COLO829 (cell line): Measurements from ENCODE around the gene ID2.

Source experiments
- DNase-seq: peaks from one replicate; pipeline ENCODE4 v3.0.0; 2012; ENCODE audit warnings: low spot score

Gene ID2, protein sequence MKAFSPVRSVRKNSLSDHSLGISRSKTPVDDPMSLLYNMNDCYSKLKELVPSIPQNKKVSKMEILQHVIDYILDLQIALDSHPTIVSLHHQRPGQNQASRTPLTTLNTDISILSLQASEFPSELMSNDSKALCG

DNA sequence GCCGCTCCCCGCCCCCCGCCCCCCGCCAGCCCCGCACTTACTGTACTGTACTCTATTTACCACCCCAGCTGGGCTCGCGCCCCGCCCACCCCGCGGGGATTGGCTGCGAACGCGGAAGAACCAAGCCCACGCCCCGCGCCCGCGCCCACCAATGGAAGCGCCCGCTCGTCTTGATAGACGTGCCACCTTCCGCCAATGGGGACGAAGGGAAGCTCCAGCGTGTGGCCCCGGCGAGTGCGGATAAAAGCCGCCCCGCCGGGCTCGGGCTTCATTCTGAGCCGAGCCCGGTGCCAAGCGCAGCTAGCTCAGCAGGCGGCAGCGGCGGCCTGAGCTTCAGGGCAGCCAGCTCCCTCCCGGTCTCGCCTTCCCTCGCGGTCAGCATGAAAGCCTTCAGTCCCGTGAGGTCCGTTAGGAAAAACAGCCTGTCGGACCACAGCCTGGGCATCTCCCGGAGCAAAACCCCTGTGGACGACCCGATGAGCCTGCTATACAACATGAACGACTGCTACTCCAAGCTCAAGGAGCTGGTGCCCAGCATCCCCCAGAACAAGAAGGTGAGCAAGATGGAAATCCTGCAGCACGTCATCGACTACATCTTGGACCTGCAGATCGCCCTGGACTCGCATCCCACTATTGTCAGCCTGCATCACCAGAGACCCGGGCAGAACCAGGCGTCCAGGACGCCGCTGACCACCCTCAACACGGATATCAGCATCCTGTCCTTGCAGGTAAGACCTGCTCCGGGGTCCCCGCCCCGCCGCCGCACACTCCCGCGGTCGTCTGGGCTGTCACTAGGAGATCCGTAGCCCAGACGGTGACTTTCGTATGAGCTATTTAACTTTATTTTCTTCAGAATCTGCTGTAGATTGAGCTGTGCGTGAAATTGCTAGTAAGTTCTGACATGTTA lies at the start of gene ID2:
Gene ID2 (plus strand): TSS at position 271 of the 907 bp plus-strand sequence. CDS start 110 bp downstream, at position 381.
- DNase-seq, result peak; percentile 97

- DNase-seq, result no peak
Observed at GRCh38 chr2:8632755-8633154, 49.1 kb upstream of the ID2 start.

DNA sequence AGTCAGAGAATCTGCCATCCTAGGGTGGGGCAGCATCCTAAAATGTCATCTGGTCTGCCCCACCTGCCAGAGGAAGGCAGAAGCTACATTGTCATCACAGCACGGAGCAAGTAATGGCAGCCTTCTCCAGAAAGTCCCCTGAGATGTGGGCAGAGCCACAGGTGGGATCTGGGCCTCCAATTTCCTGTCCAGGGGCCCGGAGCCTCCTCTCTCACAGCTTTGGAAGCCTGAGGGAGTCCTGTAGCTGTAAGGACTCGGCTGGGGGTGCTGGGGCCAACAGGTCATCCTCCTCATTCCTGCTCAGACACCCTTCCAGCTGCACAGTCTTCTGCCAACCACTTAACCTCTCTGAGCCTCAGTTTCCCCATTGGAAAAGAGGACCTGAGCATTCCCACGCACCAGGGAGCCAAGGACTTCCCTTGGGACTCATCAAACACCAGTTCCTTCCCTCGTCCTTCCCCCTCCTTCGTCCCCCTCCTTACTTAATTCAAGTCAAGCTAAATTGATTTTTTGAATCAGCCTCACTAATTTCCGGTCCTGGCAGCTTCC lies 48.6 kb upstream of the ID2 start:
- peak; percentile 19 for DNase-seq

DNA sequence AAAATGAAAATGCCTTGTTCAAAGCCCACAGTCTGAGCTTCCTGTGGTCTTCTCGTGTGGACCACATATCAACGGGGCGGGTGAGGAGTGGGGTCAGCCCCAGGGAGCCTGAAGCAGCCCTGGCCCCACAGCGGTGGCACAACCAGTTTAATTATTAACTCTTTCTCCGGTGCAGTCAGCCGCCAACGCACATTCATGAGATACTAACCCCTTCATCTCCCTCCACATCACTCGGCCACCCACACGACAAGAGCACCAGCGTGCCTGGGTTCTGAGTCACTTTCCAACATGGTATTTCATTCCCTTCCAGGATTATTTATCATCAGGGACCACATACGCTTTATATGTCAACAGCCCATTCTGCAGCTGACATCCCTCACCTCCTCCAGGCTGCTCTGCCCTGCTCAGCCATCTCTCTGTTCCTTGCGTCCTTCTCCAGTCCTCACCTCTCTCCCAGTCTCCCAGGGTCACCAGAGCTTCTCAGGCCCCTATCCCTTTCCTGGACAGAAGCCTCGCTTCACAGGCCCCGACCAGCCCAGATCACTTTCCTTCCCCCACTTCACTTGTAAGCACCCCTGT lies 48.0 kb upstream of the ID2 start:
- peak; percentile 66 for DNase-seq

GRCh38 chr2:8634466-8635172 lies 47.2 kb upstream of the ID2 start:
- DNase-seq, result no peak

DNA sequence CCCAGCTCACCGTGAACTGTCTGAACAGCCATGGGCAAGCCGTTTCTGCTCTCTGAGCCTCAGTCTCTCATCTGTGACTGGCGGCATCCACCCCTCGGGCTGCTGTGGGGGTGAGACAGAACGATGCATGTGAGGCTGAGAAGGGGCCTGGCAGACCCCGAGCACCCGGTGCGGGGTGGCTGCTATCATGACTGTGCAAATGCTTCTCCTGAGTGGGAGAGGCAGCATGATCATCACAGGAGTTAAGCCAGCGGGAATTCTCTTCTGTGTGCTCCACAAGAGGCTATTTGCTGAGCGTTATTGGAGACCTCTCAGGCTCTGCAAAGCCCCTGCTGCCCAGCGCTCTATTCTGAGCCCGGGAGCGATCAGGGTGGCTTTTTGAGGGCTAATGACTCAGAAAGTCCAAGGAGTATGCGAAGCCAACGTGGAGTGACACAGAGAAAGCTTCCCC lies 45.8 kb upstream of the ID2 start:
- no peak for DNase-seq

DNA sequence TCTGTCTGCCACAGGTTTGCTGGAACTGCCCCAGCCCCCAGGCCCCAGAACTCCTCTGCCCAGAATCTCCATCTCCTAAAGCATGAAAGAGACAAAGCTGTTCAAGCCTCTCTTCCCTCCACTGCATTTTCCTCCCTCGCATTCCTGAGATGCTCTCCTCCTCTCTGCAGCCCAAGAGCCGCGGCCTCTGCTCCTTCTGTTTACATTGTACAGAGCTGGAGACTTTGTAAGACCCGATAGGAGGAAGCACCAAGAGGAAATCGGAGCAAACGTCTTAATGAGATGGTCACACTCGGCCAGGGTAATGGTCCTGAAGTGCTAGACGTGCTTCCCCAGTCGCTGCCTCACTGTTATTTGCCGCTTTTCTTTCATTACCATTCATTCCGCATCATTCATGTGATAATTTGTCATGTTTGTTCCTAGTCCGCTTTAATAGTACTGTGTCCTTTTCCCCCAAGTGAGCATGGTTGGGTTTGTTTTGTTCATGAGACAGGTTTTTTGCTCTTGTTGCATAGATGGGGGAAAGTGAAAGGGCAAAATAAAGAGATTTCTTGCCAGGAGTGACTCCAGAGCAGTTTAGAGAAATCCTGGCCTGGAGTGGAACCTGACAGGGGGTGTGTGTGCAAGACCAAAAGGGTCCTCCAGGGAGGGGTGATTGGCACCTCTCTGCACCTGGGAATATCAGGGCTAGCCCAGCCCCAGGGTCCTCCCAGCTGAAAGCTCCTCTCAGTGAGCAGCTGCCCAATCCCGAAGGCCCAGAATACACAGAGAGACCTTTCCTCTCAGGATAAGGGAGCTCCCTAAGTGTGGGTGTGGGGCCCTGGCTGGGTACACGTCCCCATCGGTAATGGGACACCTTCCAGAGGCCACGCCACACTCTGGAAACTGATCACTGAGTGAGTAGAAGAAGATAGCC lies 44.9 kb upstream of the ID2 start:
- DNase-seq, result no peak

GRCh38 chr2:8638327-8638726 lies 43.5 kb upstream of the ID2 start:
- DNase-seq, result no peak

- DNase-seq, result no peak
Observed at GRCh38 chr2:8639122-8639635, 42.7 kb upstream of the ID2 start.

- no peak for DNase-seq
Observed at GRCh38 chr2:8640498-8640897, 41.4 kb upstream of the ID2 start.

GRCh38 chr2:8641301-8641965 lies 40.4 kb upstream of the ID2 start:
- DNase-seq, result no peak

DNA sequence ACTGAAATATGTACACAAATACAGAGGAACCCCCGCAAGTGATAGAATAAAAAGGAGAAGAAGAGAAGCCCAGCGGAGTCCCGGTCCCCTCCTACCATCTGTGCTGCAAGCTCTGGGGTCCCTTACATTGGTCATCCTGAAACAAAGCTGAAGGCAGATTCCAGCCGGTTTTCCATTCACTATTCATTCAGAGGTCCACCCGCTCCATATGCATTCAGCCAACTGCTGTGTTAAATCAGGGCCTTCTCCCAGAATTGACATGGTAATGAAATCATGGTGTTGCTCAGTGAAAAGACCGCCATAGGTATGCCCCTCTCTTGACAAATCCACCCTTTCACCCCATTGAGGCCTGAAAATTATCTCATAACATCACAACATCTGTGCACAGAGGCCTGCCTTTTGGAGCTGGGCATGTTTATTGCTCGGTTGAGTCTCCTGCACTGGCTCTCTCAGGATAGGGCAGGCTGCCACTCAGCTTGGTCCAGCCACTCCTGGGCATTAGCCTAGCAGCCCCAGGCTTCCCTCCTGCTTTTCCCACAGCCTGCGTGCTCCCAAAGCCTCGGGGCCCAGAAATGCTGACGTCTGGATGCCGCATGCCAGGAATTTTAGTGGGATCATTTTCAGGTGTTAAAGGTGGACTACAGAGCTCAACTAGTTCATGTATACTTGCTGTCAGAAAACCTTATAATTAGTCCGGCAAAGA lies 39.3 kb upstream of the ID2 start:
- DNase-seq, result no peak

DNA sequence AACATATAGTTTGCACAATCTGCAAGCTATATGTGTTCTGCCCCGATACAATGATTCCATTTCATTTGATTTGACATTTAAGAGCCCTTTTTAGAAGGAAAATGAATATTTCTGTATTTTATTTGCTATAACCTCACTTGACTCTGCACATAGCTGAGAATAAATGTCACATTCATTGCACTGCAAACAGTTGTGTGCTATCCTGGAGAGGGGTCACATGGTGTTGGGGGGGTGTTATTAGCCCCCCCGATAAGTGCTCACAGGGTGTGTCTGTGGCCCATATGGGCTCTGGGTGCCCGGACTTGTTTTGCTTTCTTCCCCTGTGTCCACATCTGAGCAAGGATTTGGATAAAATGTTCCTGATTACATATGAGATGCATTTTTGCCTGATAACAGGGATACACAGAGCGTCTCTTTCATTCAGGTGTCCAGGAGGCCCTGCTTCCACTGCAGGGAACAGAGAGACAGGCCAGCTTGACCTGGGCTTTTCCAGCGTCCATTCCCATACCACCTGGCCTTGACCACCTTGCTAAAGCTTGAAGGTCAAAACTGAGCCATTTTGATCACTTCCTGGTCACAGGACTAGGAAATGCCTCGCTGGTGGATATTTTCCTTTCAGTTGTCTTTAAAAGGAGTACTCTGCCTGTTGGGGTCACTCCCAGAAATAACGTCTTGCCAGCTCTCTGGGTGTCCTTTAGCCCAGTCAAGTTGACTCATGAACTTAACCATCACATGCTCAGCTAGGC lies 38.4 kb upstream of the ID2 start:
- no peak for DNase-seq

- no peak for DNase-seq
Observed at GRCh38 chr2:8643996-8644356, 37.9 kb upstream of the ID2 start.

DNA sequence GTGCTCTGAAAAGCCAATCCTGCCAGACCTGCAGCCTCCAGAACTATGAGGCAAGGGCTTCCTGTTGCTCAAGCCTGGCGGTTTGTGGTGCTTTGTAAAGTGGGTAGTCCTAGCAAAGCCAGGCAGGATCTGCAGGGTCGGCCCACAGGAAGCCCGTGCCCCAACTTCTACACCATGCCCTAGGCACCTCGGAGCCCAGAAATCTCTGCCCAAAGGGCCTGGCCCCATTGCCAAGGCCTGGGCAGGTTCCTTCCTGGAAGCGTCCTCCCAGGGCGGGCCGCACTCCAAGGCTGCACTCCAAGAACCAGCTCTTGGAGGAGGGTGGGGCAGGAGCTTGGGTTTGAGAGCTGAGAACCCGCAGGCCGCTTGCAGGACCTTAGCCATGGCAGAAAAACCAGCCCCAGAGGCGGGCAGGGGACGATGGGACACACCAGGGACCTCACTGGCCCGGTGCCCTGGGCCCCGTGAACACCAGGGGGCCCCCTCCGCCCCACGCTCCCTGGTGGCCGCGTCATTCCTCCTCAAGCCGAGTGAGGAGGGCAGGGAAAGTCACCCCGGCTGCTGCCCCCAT lies 37.2 kb upstream of the ID2 start:
- no peak for DNase-seq

DNA sequence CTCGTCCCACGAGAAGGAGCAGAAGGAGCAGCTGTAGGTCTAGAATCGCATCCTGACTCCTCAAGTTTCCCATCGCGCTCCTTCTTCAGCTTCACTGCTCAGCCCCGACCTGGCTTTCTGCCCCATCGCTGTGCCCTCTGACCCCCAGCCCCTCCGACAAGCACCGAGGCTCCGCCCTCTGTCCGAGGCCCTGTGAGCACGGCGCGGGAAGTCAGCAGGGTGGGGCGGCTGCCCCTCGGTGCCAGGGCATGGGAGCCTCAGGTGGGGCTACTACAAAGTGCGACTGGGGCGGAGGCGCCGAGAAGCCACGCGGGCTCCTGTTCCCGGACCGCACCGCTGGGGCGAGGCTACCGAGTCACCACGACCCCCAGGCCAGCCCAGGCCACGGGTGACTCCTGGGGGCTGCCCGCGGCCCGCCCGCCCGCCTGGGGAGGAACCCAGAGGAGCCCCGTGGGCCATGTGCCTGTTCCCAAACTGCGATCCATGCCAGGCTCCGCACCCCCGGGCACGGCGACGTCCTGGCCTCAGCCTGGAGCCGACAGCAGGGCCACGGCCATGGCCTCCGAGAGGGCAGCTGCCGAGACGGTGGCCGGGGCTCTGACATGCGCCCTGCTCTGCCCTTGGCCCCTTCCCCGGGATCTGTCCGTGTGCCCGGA lies 36.6 kb upstream of the ID2 start:
- DNase-seq, result no peak

DNA sequence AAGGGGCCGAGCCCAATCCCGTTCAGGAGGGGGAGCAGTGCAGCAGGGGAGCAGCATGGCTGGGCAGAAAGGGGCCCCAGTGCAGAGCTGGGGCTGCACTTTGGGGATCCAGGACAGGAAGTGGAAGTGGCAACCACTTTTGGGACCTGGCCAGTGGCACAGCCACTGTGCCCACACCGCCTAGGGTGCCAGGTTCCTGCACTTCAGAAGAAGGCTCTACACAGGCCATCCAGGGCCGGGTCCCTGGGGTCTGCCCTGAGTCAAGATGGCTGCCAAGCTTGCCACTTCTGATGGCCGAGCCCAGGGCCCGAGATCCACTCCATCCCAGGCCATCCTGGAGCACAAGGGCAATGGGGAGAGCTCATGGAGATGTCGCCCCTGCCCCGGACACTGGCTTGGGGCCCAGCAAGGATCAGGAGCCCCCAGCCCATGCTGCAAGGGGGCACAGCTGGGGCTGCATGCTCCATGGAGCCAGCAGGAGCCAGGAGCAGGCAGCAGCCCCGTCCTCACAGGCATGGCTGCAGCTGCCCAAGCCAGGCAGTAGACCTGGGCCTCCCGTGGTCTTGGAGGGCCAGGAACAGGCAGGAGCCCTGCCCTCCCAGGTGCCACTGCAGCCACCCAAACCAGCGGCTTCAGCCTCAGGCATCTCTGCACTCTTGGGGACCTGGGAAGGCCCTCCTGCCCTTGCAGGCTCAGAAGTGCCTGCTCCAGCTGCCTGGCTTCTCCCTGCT lies 35.0 kb upstream of the ID2 start:
- no peak for DNase-seq

- no peak for DNase-seq
Observed at GRCh38 chr2:8647462-8647857, 34.4 kb upstream of the ID2 start.
